Nephron progenitor cell (in vitro differentiated cells): ENCODE data around the gene RETREG2.

Experiments
- DNase-seq: peaks from one replicate; pipeline ENCODE4 v3.0.0; 2021
- H3K27ac Mint-ChIP-seq: 2 replicates; pipeline ENCODE4 v1.8.0; 2021; ENCODE audit warnings: mild to moderate bottlenecking, moderate library complexity, mixed read lengths
- H3K27me3 Mint-ChIP-seq: 2 replicates; pipeline ENCODE4 v1.8.0; 2021; ENCODE audit warnings: mild to moderate bottlenecking, low read depth, mixed read lengths; ENCODE audit not compliant: poor library complexity
- H3K36me3 Mint-ChIP-seq: 2 replicates; pipeline ENCODE4 v1.8.0; 2021; ENCODE audit warnings: low read depth, mixed read lengths
- H3K4me1 Mint-ChIP-seq: 2 replicates; pipeline ENCODE4 v1.8.0; 2021; ENCODE audit warnings: mixed read lengths
- H3K4me3 Mint-ChIP-seq: 2 replicates; pipeline ENCODE4 v1.8.0; 2021; ENCODE audit warnings: mild to moderate bottlenecking, moderate library complexity, mixed read lengths
- H3K9me3 Mint-ChIP-seq: 2 replicates; pipeline ENCODE4 v1.8.0; 2021; ENCODE audit warnings: mild to moderate bottlenecking, moderate library complexity, mixed read lengths
- TF ChIP-seq, protein P1 (sequence below): fragments of 200-600 bp; sonication (generic); IDR thresholded peaks from 2 replicates; pipeline ENCODE4 v1.5.0; 2021; ENCODE audit warnings: antibody characterized with exemption

Gene RETREG2

DNA sequence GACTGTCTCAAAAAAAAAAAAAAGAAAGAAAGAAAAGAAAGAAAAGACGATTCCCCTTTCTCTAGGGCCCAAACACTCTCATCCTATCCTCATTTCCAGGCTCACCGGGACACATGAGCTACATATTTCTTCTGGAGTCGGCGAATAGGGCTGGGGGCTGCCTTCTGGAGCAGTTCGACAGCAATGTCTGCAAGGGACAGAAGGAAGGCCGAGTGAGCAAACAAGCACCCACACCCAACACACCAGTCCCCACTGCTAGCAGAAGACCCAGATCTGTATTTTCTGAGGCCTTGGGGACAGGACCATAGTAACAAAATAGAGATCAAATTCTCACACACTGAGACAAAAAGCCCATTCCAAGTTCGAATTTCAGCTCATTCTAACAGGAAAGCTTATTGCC, 2.6 kb upstream of the RETREG2 start:
- Mint-ChIP-seq H3K9me3 (no peaks in the 10 kb centered on the region), H3K27me3 (peaks cover under 1% of the 10 kb centered on the region), H3K36me3 (peaks cover 10% of the 10 kb centered on the region), H3K27ac (no peak overlapping the region), H3K4me1 (peaks cover 40% of the 10 kb centered on the region), H3K4me3 (peak overlapping the region; percentile 96)
- TF ChIP-seq, protein P1, sequence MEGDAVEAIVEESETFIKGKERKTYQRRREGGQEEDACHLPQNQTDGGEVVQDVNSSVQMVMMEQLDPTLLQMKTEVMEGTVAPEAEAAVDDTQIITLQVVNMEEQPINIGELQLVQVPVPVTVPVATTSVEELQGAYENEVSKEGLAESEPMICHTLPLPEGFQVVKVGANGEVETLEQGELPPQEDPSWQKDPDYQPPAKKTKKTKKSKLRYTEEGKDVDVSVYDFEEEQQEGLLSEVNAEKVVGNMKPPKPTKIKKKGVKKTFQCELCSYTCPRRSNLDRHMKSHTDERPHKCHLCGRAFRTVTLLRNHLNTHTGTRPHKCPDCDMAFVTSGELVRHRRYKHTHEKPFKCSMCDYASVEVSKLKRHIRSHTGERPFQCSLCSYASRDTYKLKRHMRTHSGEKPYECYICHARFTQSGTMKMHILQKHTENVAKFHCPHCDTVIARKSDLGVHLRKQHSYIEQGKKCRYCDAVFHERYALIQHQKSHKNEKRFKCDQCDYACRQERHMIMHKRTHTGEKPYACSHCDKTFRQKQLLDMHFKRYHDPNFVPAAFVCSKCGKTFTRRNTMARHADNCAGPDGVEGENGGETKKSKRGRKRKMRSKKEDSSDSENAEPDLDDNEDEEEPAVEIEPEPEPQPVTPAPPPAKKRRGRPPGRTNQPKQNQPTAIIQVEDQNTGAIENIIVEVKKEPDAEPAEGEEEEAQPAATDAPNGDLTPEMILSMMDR = no peak
- no peak for DNase-seq

DNA sequence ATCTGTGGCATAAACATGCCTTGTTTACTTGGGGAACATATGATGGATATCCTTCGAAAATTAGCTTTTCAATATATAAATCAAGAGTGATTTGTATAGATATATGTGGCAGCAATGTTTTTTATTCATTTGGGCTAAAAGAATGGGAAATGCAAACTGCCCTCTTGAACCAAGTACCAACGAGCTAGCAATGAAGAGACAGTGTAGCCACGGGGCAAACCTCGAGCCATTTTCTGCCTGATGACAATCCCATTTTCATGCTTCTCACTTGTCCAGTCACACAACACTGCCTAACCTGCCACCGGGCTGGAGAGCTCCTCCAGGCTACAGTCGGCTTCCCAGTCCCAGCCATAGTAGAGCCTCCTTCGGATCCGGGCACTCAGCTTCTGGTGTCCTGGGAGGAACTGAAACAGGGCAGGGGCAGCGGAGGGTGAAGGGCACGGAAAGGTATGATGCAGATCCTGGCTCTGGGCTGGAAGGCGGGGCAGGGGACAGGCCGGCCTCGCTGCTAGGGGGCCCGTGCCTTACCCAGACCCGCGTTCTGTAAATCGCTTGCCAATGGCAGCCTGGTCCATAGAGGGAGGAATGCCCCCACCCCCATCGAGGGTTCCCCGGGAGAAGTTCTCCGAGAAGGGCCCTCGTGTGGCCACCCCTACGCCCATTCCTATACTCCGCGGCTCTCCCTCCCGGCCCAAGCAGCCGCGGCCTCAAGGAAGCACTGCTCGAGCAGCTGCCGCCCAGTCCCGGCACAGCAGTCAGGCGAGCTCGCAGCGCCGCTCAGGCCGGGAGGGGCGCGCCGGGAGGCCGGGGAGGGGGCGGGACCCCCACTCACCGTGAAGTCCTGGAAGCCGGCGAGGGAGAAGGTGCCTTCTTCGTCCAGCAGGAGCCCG, 1.9 kb upstream of the RETREG2 start:
- H3K27me3 Mint-ChIP-seq = no peaks in the 10 kb centered on the region
- H3K4me3 Mint-ChIP-seq = peak overlapping the region; percentile 96
- no peak overlapping the region for H3K27ac Mint-ChIP-seq
- TF ChIP-seq, protein P1 = no peak
- DNase-seq = no peak
- peaks cover 17% of the 10 kb centered on the region for H3K36me3 Mint-ChIP-seq
- peaks cover 39% of the 10 kb centered on the region for H3K4me1 Mint-ChIP-seq
- H3K9me3 Mint-ChIP-seq = no peaks in the 10 kb centered on the region

DNA sequence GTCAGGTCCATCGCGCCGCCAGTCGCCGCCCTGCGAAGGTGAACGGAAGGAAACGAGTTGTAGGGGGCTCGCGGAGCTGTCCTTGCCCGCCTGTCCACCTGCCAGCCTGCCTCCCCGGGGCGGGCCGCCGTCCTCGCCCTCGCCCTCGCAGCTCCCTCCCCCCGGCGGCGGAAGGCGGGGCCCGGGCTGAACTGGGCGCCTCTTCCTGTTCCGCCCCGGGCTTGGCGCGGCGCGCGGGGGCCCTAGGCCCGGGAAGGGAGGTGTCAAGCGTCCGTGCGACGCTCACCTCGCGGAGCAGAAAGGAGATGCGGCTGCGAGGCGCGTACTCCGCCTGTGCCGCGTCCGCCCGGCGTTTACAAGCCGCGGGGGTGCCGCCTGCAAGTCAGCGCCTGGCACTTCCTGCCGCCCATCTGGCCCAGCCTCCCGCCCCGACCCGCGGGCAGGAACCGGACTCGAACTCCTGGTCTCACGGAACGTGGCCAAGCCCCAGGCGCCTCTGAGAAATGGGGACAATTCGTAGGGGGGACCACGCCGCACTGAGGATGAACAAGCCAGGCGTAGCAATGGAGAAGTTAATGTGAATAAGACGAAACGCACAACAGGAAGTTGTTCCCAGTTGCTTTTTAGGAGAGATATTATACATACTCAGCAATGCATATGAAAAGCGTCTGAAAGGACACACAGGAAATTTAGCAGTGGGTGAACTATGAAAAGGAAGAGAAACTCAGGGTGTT, 1.1 kb upstream of the RETREG2 start, which contains the start of gene CNPPD1:
TSS of gene CNPPD1 (minus strand) at position 108 of the 734 bp plus-strand sequence. CDS start at position 11, 97 bp downstream.
- H3K27me3 Mint-ChIP-seq = no peaks in the 10 kb centered on the region
- DNase-seq = peak; percentile 86

DNA sequence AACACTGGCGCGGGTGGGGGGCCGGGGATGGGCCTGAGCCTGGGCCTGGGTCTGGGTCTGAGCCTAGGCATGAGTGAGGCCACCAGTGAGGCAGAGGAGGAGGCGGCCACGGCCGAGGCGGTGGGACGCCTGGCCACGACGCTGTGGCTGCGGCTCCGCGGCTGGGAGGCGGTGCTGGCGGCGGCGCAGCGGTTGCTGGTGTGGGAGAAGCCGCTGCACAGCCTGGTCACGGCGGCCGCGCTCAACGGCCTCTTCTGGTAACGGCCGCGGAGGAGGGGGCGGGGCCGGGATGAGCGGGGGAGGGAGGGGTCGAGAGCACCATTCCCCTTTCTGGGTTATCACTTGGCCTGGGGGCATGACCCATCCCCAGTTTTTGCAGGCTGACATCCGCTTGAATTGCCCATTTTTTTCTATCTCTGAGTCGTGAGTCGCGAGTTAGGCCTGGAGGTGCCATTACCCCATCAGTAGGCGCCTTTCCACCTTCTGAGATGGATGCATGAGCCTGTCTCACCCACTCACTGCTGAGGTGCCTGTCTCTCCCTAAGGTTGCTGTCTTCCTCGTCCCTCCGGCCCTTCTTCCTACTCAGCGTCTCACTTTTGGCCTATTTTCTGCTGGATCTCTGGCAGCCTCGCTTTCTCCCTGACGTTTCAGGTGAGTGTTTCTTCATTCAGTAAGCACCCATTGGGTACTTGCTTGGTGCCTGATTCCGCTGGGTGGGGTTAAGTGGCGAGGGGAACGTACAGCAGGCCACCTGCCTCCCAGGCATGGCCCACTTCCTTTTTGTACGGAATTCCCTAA, 501 bp downstream of the RETREG2 start:
- peak; percentile 74 for DNase-seq
- peaks cover 35% of the 10 kb centered on the region for H3K4me1 Mint-ChIP-seq
- H3K36me3 Mint-ChIP-seq = peaks cover 34% of the 10 kb centered on the region
- peak overlapping the region; percentile 91 for H3K27ac Mint-ChIP-seq
- H3K27me3 Mint-ChIP-seq = peaks cover 3% of the 10 kb centered on the region
- H3K4me3 Mint-ChIP-seq = peak overlapping the region; percentile 97
- no peaks in the 10 kb centered on the region for H3K9me3 Mint-ChIP-seq
- TF ChIP-seq, protein P1 = no peak

More for the DNA sequence above, 1.1 kb upstream of the RETREG2 start, which contains the start of gene CNPPD1:
- Mint-ChIP-seq H3K36me3 (peaks cover 25% of the 10 kb centered on the region), H3K4me3 (peak within 1 kb of the TSS; percentile 96), H3K9me3 (no peaks in the 10 kb centered on the region), H3K27ac (peak within 1 kb of the TSS; percentile 98), H3K4me1 (peaks cover 35% of the 10 kb centered on the region)
- TF ChIP-seq, protein P1 = no peak

DNA sequence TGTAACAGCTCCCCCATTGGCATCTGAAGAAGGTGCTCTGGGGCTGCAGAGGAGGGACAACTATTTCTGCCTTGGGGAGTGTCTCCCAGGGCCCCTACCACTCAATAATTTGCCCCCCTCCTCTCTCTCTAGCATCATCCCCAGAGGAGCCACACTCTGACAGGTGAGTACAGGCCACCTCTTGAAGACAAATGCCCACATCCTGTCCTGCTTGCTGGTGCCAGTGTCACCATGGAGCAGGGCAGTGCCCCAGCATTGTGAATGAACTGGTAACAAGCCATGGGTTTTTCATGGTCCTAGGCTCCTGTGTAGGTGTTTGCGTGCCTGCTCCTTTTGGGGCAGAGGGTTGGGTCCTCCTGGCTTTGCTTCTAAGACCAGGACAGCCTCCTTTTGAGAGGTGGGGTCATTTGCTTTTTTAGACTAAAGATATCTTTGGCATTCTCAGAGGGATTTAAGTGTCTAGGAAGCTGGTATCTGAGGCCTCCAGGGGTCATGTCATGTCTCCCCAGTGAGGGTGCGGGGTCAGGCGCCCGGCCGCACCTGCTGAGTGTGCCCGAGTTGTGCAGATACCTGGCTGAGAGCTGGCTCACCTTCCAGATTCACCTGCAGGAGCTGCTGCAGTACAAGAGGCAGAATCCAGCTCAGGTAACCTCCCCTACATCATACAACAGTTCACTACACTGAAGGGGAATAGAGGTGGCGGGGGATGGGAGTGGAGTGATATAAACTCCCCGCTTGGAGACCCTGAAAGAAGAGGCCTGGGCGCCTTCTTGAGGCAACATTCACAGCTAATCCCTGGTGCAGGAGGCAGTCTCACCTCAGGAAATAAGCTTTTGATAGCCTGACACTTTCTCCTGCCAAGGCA, 1.8 kb downstream of the RETREG2 start:
- H3K27ac Mint-ChIP-seq = no peak overlapping the region
- TF ChIP-seq, protein P1 = no peak
- peaks cover 30% of the 10 kb centered on the region for H3K4me1 Mint-ChIP-seq
- no peak for DNase-seq
- H3K27me3 Mint-ChIP-seq = peaks cover 3% of the 10 kb centered on the region
- no peaks in the 10 kb centered on the region for H3K9me3 Mint-ChIP-seq
- peaks cover 33% of the 10 kb centered on the region for H3K36me3 Mint-ChIP-seq
- H3K4me3 Mint-ChIP-seq = peak overlapping the region; percentile 97
